ENCODE results near the gene LMF1.
"Not testable (repeated sequence)": the region's sequence is repeated elsewhere in the genome, so short reads cannot be mapped to it uniquely, and the experiment has no call there.

The LMF1 gene

DNA sequence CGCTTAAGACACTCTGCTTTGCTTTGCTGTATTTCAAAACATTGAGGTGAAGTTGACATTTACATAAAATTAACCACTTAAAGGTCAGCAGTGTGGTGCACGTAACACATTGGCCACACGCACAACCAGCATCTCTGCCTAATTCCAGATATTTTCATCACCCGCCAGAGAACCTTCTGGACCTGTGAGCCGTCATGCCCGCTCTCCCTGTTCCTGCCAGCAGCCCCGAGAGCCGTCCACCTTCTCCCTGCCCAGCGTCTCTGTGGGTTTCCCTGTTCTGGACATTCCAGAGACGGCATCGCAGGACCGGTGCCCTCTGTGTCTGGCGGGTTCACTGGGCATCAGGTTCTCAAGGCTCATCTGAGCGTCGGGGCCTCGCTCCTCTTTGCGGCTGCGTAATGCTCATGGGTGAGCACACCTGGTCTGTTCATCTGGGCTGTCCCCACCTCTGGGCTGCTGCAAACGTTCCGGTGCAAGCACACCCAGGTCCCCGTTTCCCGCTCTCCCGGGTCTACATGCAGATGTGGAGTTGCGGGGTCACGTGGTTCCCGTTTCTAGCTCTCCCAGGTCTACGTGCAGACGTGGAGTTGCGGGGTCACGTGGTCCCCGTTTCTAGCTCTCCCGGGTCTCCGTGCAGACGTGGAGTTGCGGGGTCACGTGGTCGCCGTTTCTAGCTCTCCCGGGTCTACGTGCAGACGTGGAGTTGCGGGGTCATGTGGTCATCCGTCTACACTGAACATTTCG is 122.1 kb downstream of the LMF1 start:
- DNase-seq = no peak
- in situ Hi-C loops (cut with MboI; ENCODE audit: low pct_unique_long_range_greater_than_20kb, low sequenced_read_pairs) = no loop called here

DNA sequence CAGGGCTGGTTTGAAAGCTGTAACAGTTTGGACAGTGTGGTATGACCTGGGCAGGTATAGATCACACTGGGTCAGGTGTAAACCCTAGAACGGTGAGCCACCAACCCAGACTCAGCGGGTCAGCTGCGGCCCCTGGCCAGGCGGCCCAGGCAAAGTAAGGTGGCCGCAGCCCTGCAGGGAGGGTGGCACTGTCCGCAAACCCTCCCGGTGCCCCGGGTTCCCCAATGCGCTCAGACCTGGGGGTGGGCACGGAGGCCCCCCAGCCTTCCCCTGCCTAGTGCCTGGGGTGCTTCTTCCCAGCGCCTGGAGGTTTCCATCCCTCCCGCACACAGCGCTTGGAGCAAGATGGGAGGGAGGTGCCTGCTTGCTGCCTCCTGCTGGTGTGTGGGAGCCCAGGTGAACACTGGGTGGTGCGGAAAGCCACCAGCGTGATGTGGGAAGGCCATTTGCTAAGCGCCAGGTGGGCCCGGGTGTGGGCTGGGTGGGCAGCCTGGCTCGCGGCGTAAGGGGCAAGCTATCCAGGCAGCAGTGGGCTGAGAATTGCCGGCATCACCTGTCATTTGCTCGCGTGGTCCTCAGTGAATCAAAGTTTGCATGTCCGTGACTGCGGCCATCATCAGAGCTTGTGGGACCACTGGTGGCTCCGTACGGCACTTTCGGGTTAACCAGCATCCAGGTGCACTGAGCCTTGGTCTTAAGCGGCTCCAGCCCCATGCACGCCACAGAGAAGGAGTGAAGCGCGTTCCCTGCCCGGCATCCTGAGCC is 122.9 kb downstream of the LMF1 start:
- in situ Hi-C loops (cut with MboI; ENCODE audit: low pct_unique_long_range_greater_than_20kb, low sequenced_read_pairs) = no loop called here
- DNase-seq = no peak

DNA sequence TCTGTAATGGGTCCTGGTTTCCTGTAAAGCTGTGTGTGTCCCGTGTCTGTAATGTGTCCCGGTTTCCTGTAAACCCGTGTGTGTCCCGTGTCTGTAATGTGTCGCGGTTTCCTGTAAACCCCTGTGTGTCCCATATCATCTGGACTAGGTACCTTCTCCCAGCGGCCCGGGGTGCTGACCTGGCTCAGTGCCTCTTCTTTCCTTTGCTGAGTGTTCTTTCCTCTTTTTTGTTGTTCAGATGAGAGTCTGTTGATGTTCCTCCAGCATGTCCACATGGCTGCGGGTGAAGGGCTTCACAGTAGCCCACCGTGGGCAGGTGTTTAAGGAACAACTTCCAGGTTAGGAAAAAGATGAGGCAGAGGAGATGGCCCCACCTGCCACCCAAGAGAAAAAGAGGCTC is 123.6 kb downstream of the LMF1 start:
- in situ Hi-C loops (cut with MboI; ENCODE audit: low pct_unique_long_range_greater_than_20kb, low sequenced_read_pairs) = no loop called here
- no peak for DNase-seq

DNA sequence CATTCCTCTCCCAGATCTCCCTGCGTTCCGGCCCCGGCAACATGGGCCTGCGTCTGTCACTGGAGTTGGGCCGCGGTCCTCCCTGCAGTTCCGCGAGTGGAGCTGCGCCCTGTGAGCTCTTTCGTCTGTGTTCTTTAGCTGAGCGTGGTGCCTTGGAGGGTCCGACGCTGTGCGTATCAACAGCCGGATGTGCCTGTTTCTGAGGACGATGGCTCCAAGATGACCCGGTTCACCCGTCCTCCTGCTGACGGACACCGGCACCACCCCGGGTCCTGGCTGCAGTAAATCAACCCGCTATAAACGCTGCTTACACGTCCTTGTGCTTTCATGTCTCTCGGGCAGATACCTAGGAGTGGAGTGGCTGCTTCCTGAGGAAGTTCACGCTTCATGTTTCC is 125.4 kb downstream of the LMF1 start:
- in situ Hi-C loops (cut with MboI; ENCODE audit: low pct_unique_long_range_greater_than_20kb, low sequenced_read_pairs) = no loop called here
- DNase-seq = no peak

DNA sequence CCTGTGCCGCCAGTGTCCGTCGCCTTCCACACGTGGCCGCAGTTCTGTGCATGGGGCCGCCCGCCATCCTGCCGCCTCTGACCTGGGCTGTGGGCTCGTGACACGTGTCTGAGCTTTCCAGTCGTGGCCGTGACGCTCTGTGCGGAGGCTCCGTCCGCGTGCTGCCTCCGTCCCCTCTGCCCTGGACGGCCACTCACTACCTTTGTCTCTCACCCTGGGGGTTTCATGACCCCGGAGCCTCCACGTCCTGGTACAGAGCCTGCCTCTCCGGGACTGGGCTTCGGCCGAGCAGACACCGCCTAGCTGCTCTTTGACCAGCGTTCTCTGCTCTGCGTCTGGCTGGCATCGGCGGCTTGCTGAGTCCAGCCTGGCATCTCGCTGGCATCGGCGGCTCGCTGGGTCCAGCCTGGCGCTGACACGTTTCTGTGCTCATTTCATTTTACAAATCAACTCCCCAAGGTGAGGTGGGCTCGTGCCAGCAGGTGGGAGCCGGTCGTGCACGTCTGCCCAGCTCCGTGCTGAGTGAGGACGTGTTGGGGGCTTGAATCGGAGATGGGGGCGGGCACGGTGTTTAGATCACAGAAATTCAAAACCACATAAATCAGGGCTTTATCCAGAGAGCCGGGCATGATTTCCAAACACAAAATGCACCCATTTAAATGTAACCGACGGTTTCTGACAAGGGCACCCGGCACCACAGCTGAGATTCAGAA is 126.0 kb downstream of the LMF1 start:
- DNase-seq = no peak
- in situ Hi-C loops (cut with MboI; ENCODE audit: low pct_unique_long_range_greater_than_20kb, low sequenced_read_pairs) = no loop called here

DNA sequence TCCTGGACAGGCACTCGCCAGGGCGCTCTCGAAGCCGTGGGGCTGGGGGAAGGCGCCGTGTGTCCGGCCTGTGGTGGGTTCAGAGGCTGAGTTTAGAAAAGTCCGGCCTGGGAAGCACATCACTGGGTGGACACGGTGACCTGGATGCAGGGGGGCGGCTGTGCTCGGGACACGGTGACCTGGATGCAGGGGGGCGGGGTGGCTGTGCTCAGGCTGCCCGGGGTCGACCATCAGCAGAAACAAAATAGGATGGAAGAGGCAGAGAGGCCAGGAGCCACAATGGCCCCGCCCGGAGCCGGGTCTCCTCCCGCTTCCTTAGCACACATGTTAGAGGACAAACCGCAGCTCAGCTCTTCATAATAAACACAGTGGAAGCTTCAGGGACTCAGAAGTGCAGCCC is 127.0 kb downstream of the LMF1 start:
- in situ Hi-C loops (cut with MboI; ENCODE audit: low pct_unique_long_range_greater_than_20kb, low sequenced_read_pairs) = no loop called here
- no peak for DNase-seq

DNA sequence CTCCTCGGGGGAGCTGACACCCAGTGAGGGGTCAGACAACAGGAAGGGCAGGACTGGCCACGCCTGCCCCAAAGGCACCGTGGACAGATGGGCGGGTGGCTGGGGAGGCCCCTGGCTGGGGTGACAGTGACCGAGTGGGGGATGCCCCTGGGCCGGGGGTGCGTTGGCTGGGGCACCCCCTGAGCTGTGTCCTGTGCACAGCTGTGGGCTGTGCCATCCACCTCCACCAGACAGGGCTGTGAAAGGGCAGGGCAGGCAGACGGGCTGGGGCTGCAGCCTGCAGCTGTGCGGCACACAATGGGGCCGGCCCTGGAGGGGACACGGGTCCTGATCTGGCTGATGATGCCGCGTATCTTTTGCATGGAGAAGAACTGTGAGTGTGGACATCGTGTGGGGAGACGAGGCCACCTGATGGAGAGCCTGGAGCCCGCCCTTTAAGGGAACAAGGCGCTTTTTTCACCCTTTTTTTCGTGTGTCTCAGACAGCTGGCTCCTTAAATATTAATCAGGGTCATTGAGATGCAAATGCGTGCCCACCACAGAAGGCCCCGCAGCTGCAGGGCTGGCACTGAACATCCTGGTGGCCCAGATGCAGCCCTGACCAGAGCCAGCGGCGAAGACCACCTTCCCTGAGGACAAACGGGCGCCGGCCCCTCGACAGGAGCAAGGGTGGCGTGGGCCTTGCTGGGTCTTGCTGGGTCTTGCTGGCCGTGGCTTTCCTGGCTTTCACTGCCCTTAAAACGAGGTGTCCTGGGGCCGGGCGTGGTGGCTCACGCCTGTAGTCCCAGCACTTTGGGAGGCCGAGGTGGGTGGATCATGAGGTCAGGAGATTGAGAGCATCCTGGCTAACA is 127.8 kb downstream of the LMF1 start:
- in situ Hi-C loops (cut with MboI; ENCODE audit: low pct_unique_long_range_greater_than_20kb, low sequenced_read_pairs) = no loop called here
- DNase-seq = no peak

DNA sequence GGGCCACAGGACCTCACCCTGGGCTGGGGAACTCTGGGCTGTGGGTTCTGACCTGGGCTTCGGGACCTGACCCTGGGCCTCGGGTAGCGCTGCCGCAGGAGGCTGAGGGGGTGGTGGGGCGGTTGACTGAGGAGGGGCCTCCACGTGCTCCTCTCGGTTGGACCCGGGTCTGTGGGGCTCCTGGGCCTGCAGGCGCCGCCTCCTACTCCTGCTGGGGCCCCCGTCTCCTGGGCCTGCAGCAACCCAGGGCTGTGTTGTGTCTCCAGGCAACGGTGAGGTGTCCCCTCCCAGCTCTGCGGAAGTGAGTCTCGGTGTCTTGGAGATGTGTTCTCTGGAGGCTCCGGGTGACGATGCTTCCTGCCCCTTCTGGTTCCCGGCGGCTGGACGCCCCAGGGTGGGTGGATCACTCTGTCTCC is 128.7 kb downstream of the LMF1 start:
- DNase-seq = no peak
- in situ Hi-C loops (cut with MboI; ENCODE audit: low pct_unique_long_range_greater_than_20kb, low sequenced_read_pairs) = no loop called here

DNA sequence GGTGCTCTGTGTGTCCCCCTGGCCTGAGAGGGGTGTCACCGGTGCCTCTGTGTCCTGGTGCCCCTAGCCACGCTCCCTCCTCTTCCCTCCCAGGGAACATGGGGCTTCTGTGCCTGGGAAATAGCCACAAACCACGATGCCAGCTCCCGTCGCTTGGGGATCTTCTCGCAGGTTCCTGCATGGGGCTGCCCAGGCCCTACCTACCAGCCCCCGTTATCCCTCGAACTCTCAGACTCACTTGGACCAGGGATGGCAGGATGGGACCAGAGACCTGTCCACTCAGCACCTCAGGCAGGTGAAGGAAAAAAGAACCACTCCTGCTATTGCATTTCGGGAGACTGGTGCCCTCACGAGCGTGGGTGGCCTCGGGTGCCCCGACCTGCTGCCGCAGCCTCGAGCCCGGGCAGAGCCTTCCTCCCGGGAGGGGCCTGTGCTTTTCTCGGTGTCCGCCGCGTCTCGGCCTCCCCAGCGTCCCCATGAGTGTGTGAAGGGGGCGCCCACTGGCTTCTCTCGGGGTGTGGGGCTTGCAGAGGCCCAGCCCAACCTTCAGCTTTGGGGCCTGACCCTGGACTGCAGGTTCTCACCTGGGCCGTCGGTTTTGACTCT is 129.2 kb downstream of the LMF1 start:
- DNase-seq = no peak
- in situ Hi-C loops (cut with MboI; ENCODE audit: low pct_unique_long_range_greater_than_20kb, low sequenced_read_pairs) = no loop called here

DNA sequence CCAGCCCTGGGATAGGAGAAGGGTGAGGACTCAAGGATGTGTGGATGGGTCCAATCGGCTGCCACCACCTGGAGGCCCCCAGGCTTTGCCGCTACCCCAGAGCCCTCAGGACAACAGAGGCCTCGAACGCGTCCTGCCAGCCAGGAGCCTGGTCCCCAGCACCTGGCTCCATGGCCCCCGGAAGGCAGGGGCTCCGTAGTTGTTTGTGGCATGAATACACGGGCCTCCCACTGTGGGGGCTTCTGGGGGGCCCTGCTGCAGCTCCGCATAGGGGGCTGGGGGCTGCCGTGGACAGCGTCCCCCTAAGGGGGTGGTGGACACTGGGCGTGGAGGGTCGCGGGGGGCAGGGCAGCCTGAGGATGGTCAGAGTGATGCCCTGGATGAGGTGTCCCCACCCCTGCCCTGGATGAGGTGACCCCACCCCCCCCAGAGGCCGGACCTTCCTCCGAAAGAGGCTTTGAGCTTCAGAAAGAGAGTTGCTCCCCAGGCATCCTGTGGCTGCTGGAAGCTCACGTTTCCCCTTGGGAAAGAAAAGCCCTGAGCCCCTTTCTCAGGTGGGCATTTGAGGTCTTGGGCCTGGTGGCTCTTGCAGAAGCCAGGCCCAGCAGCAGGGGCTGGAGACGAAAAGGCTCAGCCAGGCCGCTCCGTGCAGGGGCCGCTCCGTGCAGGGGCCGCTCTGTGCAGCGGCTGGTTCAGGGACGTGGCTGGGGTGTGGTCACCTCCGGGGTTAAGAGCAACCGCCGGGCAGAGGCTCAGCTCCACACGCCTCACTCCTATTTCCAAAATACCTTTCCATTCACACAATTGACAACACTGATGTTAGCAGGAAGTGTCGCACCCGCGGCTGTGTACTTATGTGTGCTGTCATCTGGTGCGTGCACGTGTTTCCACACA is 130.0 kb downstream of the LMF1 start:
- in situ Hi-C loops (cut with MboI; ENCODE audit: low pct_unique_long_range_greater_than_20kb, low sequenced_read_pairs) = no loop called here
- no peak for DNase-seq

DNA sequence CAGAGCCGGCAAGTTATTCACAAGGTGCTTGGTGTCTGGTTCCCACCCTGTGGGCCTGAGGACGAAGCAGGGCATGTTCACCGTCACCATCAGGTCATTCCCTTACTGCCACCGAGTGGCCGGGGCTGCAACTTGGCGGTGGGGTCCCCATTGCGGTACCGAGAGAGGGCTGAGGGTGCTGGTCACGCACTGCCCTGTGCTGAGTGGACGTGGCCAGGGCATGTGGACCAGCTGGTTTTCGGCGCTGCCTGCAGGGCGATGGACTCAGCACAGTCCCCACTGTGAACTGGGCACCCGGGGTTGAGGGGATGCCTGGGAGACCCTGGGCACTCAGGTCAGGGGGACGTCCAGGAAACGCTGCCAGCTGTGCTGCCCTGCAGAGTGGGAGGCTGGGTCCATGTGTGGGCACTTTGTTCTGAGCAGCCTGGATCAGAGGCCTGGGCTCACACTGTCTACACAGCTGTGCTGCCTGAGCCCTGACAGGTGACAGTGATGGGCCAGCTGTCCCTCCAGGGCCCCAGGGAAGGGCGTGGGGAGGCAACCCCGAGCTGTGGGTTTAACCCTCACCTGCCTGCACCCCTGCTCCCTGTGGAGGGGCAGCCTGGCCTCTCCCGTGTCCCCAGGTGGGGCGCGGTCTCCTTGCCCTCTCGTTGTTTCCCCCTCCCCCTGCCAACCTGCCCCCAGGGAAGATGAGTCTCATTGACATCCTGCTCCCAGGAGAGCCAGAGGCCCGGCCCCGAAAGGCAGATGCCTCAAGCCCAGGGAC is 131.0 kb downstream of the LMF1 start:
- in situ Hi-C loops (cut with MboI; ENCODE audit: low pct_unique_long_range_greater_than_20kb, low sequenced_read_pairs) = no loop called here
- DNase-seq = no peak

DNA sequence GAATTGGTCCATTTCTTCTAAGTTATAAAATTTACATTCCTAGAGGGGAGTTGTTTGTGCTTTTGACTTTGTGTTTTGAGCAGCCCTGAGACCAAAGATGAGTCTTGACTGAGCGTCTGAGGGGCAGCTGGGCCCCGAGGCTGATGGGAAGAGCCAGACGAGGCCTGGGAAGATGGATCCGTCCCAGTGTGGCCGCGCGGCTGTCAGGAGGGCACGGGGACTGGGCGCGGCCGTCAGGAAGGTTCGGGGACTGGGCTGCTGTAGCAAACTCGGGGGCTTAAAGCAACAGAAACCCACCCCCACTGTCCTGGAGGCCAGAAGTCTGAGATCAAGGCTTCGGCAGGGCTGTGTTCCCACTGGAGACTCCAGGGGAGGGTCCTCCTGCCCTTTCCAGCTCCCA is 132.0 kb downstream of the LMF1 start:
- in situ Hi-C loops (cut with MboI; ENCODE audit: low pct_unique_long_range_greater_than_20kb, low sequenced_read_pairs) = no loop called here
- no peak for DNase-seq

DNA sequence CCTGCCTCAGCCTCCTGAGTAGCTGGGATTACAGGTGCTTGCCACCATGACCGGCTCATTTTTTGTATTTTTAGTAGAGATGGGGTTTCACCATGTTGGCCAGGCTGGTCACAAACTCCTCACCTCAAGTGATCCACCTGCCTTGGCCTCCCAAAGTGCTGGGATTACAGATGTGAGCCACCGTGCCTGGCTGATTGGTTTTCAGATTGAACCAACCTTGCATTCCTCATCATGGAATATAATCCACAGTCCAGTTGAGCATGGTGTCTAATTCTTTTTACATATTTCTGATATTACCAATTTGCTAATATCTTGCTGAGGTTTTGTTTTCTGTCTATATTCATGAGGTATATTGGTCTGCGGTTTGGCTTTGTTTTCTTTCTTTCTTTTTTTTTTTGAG is 134.0 kb downstream of the LMF1 start:
- in situ Hi-C loops (cut with MboI; ENCODE audit: low pct_unique_long_range_greater_than_20kb, low sequenced_read_pairs); DNase-seq: not testable (repeated sequence)

DNA sequence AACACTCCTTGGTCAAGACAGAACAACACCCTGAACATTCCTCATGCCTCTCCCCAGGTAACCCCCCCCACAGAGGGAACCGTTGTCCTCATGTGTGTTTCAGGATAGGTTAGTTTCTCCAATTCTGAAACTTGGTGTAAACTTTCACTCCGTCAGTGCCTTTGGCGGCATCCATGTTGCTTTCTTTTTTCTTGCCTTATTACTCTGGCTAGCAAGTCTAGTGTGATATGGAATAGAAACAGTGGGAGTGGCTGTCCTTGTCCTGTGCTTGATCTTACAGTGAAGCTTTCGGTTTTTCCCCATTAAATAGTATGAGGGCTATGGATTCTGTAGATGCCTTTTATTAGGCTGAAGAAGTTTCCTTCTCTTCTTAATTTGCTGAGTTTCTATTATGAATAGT is 134.6 kb downstream of the LMF1 start:
- DNase-seq = no peak
- in situ Hi-C loops (cut with MboI; ENCODE audit: low pct_unique_long_range_greater_than_20kb, low sequenced_read_pairs) = no loop called here

DNA sequence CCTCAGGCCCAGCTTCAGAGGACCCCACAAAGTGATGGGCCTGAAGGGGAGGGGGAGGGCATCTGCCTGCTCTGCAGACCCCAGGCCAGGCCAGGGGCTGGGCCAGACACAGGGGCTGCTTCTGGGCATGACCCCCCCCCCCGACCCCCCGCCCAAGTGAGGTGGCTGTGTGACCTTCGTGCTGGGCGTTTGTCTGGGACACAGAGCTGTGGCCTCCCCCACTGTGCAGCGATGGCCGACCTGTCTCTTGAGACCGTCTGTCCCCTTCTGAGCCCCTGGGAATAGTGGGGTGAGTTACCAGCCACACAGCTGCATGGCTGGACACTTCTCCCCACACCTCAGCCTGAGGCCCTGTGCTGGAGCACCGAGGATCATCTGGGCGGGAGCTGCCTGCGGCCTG is 135.4 kb downstream of the LMF1 start:
- no peak for DNase-seq
- in situ Hi-C loops (cut with MboI; ENCODE audit: low pct_unique_long_range_greater_than_20kb, low sequenced_read_pairs) = no loop called here

DNA sequence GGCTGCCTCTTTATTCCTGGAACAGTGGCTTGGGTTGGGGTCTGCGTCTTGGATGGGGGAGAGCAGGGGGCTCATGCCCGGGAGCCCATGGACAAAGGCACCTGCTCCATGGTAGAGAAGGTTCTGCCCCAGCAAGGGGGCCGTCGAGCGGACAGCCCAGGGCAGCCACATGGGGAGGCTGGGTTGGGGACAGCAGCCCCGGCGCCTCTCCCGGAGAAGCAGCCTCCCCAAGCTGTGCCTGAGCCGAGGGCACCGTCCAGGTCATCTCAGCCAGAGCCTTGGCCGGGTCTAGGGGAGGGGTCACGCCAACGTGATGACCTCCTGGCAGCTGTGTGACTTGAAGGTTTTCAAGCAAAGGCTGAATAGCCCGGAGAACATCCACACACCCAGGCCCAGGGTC is 137.4 kb downstream of the LMF1 start:
- in situ Hi-C loops (cut with MboI; ENCODE audit: low pct_unique_long_range_greater_than_20kb, low sequenced_read_pairs) = no loop called here
- DNase-seq = no peak

DNA sequence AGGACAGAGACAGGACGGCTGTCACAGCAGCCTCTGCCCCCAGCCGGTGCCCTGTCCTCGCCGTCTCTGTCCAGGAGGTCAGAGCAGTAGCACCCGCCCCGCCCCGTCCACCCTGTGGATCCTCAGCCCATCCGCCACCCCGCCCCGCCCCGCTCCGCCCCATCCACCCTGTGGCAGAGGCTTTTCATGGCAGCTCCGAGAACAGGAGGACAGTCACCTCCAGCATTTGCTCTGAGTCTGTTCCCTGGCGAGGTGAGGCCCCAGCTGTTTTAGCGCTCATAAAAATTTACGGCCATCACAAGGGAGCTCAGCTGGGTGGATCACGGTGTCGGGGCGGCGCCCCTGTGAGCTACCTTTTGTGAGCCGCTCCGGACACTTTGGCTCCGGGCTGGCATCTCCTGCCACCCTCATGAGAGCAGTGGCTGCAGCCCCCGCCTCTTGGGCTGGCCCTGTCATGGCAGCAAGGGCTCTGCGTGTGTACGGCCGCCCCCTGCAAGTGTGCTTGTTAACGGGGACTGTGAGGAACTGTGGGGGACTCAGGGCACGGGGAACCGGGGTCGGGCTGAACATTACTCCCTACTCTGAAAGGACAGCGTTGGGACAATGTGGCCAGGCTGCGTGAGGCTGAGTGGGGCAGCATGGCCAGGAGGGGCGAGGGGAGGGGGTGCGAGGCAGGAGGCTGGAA is 138.0 kb downstream of the LMF1 start:
- in situ Hi-C loops (cut with MboI; ENCODE audit: low pct_unique_long_range_greater_than_20kb, low sequenced_read_pairs) = no loop called here
- DNase-seq = no peak

Measured in KBM-7 (cell line).